HepG2 (cell line): ENCODE data around the gene BRSK2. TPM values are rescaled to one million over a fixed set of nuclear protein-coding genes. Genes with fewer than 3 reads are reported as not detected.
A peak's percentile ranks its signal among the peaks of the same experiment; 100 is the strongest.

Experiments
- ATAC-seq: fragments of 200-7000 bp; cut with Tn5 transposase; 3 replicates; pipeline ENCODE4 v1.9.1; 2020; ENCODE audit warnings: mild to moderate bottlenecking, moderate library complexity
- BruUV-seq: library from RNA; stranded (reverse); fragments of 400-500 nt; replicated peaks from 2 replicates; lab custom pipeline; 2021; lab: Mats Ljungman, UMichigan
- CTCF ChIA-PET: fragments of 300-600 bp; formaldehyde crosslinking; extraction: SDS; loops from one replicate; lab custom pipeline; 2021; ENCODE audit warnings: low total read pairs, inconsistent platforms, low intra/inter-chr PET ratio; lab: Yijun Ruan, JAX
- POLR2A ChIA-PET: fragments of 350-600 bp; sonication (Branson Sonifier 250); formaldehyde crosslinking; loops from one replicate; lab custom pipeline; 2020; ENCODE audit warnings: antibody characterized with exemption, inconsistent platforms; lab: Yijun Ruan, JAX
- DNase-seq: peaks from one replicate; pipeline ENCODE4 v3.0.0-alpha.2; 2015; ENCODE audit warnings: low spot score
- FAIRE-seq: peaks from 3 replicates; lab custom pipeline; 2011; peaks lifted over from hg19 to GRCh38; lab: Jason Lieb, UNC
- H2AFZ ChIP-seq: one replicate; pipeline ENCODE4 v1.6.1; 2011; ENCODE audit warnings: low read length, inconsistent platforms
- H3K27ac ChIP-seq: fragments of 300-600 bp; 3 replicates; pipeline ENCODE4 v1.8.0; 2011; ENCODE audit warnings: mixed run types, mild to moderate bottlenecking, mixed read lengths, low read length, inconsistent platforms; ENCODE audit not compliant: insufficient read depth; ENCODE audit errors: extremely low read length
- H3K27me3 ChIP-seq, 2 experiments: fragments of 200-600 bp in 1 of 2; 2 replicates in 1 of 2; 3 replicates in 1 of 2; pipeline versions ENCODE4 v1.6.0 to v1.8.0; 2011; ENCODE audit warnings: low read length in 2 of 2, mild to moderate bottlenecking in 2 of 2, moderate library complexity in 2 of 2, inconsistent platforms in 1 of 2; ENCODE audit not compliant: insufficient read depth in 2 of 2, control insufficient read depth in 1 of 2
- H3K36me3 ChIP-seq, 2 experiments: fragments of 200-600 bp in 1 of 2; replicated peaks in 1 of 2; 2 replicates in 1 of 2; 3 replicates in 1 of 2; pipeline versions ENCODE4 v1.5.1 to v1.8.0; 2011; ENCODE audit warnings: low read length in 2 of 2, inconsistent platforms in 1 of 2; ENCODE audit not compliant: insufficient read depth in 2 of 2, control insufficient read depth in 1 of 2
- H3K4me1 ChIP-seq: 2 replicates; pipeline ENCODE4 v1.5.1; 2012; ENCODE audit warnings: low read length, inconsistent platforms; ENCODE audit not compliant: insufficient read depth
- H3K4me2 ChIP-seq: 2 replicates; pipeline ENCODE4 v1.6.0; 2011; ENCODE audit warnings: low read depth, low read length, inconsistent platforms
- H3K4me3 ChIP-seq, 3 experiments: fragments of 200-600 bp in 1 of 3; sonication (generic), shearing (Covaris generic) in 1 of 3; replicated peaks in 1 of 3; 2 replicates each; pipeline ENCODE4 v1.5.1; 2011 to 2016; ENCODE audit warnings: low read length in 3 of 3, inconsistent platforms in 2 of 3, low read depth in 2 of 3, mild to moderate bottlenecking in 2 of 3, control low read depth in 1 of 3, mixed read lengths in 1 of 3; ENCODE audit not compliant: insufficient read depth in 1 of 3
- H3K79me2 ChIP-seq: one replicate; pipeline ENCODE4 v1.6.1; 2011; ENCODE audit warnings: low read length, inconsistent platforms; ENCODE audit not compliant: insufficient read depth
- H3K9ac ChIP-seq: 2 replicates; pipeline ENCODE4 v1.6.0; 2011; ENCODE audit warnings: mild to moderate bottlenecking, low read depth, low read length, inconsistent platforms; ENCODE audit not compliant: insufficient read depth
- H3K9me3 ChIP-seq: 2 replicates; pipeline ENCODE4 v1.5.1; 2012; ENCODE audit warnings: mild to moderate bottlenecking, low read length
- H4K20me1 ChIP-seq: 2 replicates; pipeline ENCODE4 v1.6.0; 2011; ENCODE audit warnings: inconsistent platforms, mild to moderate bottlenecking, low read length, moderate library complexity; ENCODE audit not compliant: insufficient read depth
- ARNTL ChIP-seq: sonication (generic); formaldehyde crosslinking; IDR thresholded peaks from 2 replicates; pipeline ENCODE4 v1.4.0; 2020; ENCODE audit warnings: mild to moderate bottlenecking, missing genetic modification reagents
- BHLHE40 ChIP-seq: IDR thresholded peaks from 2 replicates; pipeline ENCODE4 v1.6.1; 2011; ENCODE audit warnings: low read length, improper control_type of control experiment
- CENPBD1 ChIP-seq: sonication (generic); formaldehyde crosslinking; IDR thresholded peaks from 2 replicates; pipeline ENCODE4 v1.8.0; 2022; ENCODE audit warnings: missing genetic modification reagents, low read depth, mild to moderate bottlenecking, borderline replicate concordance
- FUBP1 ChIP-seq: sonication (generic); formaldehyde crosslinking; IDR thresholded peaks from 2 replicates; pipeline ENCODE4 v1.5.1; 2020; ENCODE audit warnings: missing genetic modification reagents, mild to moderate bottlenecking, borderline replicate concordance
- GFI1 ChIP-seq: sonication (generic); formaldehyde crosslinking; IDR thresholded peaks from 2 replicates; pipeline ENCODE4 v1.5.0; 2020; ENCODE audit warnings: missing genetic modification reagents, mild to moderate bottlenecking, borderline replicate concordance
- NR2F6 ChIP-seq, 2 experiments: IDR thresholded peaks; 2 replicates each; pipeline ENCODE4 v1.6.1; 2016; ENCODE audit warnings: antibody characterized with exemption in 1 of 2, mild to moderate bottlenecking in 1 of 2
- NR3C1 ChIP-seq: sonication (generic); formaldehyde crosslinking; IDR thresholded peaks from 2 replicates; pipeline ENCODE4 v1.4.0; 2020; ENCODE audit warnings: missing genetic modification reagents
- RARA ChIP-seq: IDR thresholded peaks from 2 replicates; pipeline ENCODE4 v1.6.1; 2016; ENCODE audit warnings: missing genetic modification reagents, missing compliant biosample characterization
- SYNCRIP ChIP-seq: fragments of 200-400 bp; formaldehyde crosslinking; IDR thresholded peaks from 2 replicates; pipeline ENCODE4 v1.6.1; 2018; ENCODE audit warnings: mild to moderate bottlenecking, low read depth, low read length; ENCODE audit not compliant: insufficient read depth
- ZFP91 ChIP-seq: sonication (generic); formaldehyde crosslinking; IDR thresholded peaks from 2 replicates; pipeline ENCODE4 v1.9.0; 2022; ENCODE audit warnings: missing genetic modification reagents, mild to moderate bottlenecking, borderline replicate concordance
- ZNF280B ChIP-seq: sonication (generic); formaldehyde crosslinking; IDR thresholded peaks from 2 replicates; pipeline ENCODE4 v1.5.0; 2020; ENCODE audit warnings: missing genetic modification reagents, mild to moderate bottlenecking, borderline replicate concordance
- ZNF3 ChIP-seq: IDR thresholded peaks from 2 replicates; pipeline ENCODE4 v1.7.0; 2017; ENCODE audit warnings: inconsistent platforms
- ZNF431 ChIP-seq: sonication (generic); formaldehyde crosslinking; IDR thresholded peaks from 2 replicates; pipeline ENCODE4 v1.9.0; 2022; ENCODE audit warnings: missing genetic modification reagents, low read depth, mild to moderate bottlenecking, borderline replicate concordance
- ZNF496 ChIP-seq: sonication (generic); formaldehyde crosslinking; IDR thresholded peaks from 2 replicates; pipeline ENCODE4 v1.8.1; 2023; ENCODE audit warnings: mild to moderate bottlenecking, moderate library complexity, missing genetic modification reagents; ENCODE audit not compliant: insufficient replicate concordance
- ZNF605 ChIP-seq: sonication (generic); formaldehyde crosslinking; IDR thresholded peaks from 2 replicates; pipeline ENCODE4 v1.8.0; 2022; ENCODE audit warnings: mild to moderate bottlenecking, missing genetic modification reagents
- ZNF749 ChIP-seq: sonication (generic); formaldehyde crosslinking; IDR thresholded peaks from 2 replicates; pipeline ENCODE4 v1.8.0; 2022; ENCODE audit warnings: mild to moderate bottlenecking, missing genetic modification reagents, moderate library complexity, borderline replicate concordance
- ZSCAN20 ChIP-seq: sonication (generic); formaldehyde crosslinking; IDR thresholded peaks from 2 replicates; pipeline ENCODE4 v1.4.0; 2020; ENCODE audit warnings: missing genetic modification reagents, mild to moderate bottlenecking, borderline replicate concordance
- WGBS: methylation state at CpG from one replicate; pipeline ENCODE4 v1.1.6; 2017; ENCODE audit warnings: low lambda C conversion rate; 5-methylcytosine and 5-hydroxymethylcytosine counted together
- in situ Hi-C: cut with HindIII; loops from 2 replicates; pipeline ENCODE4 v1.10.0; 2017; ENCODE audit warnings: low pct_unique_long_range_greater_than_20kb; ENCODE audit not compliant: extremely low pct_ligation_motif_present
- intact Hi-C: fragments of 100-400 bp; cut with micrococcal nuclease; formaldehyde crosslinking; loops from one replicate; pipeline ENCODE4 v1.10.0; 2022; ENCODE audit not compliant: unreplicated experiment
- polyA plus RNA-seq, 8 experiments: library from polyadenylated mRNA; depleted of rRNA in 3 of 8; stranded (reverse) in 7 of 8; unstranded in 1 of 8; fragments of >200 nt; fragmentation: Illumina TruSeq in 4 of 8; extraction: Trizol in 4 of 8; gene quantifications; 2 replicates each; pipeline versions ENCODE4 v1.2.1 to v1.2.3, GENCODE V29; 2011 to 2016; ENCODE audit warnings: low read depth in 4 of 8, missing spikeins in 1 of 8, mixed read lengths in 1 of 8; ENCODE audit not compliant: insufficient read depth in 1 of 8
- total RNA-seq, 5 experiments: library from RNA; depleted of rRNA; stranded (reverse); fragments of >200 nt; fragmentation: Illumina TruSeq; extraction: Trizol; gene quantifications; 2 replicates each; pipeline ENCODE4 v1.2.3, GENCODE V29; 2016; ENCODE audit warnings: low read depth in 1 of 5

BRSK2 gene
- total and polyA plus RNA-seq, 2 of the 13 experiments (the other 11 are each of a cell fraction or from before 2014, with no cell fraction given) = 0.74 to 1.1 TPM

GRCh38 chr11:1371026-1371325, 18.8 kb upstream of the BRSK2 start:
- ATAC-seq (peak; percentile 13), DNase-seq (no peak), FAIRE-seq (no peak)
- H3K4me1 ChIP-seq = no peaks in the 10 kb centered on the region
- H3K79me2 ChIP-seq = no peaks in the 10 kb centered on the region
- no peak overlapping the region for H3K27ac ChIP-seq
- peaks cover 15 to 73% of the 10 kb centered on the region in 2 experiments for H3K27me3 ChIP-seq
- peaks cover 4% of the 10 kb centered on the region; the same call in 1 of the 2 replicates for H3K9me3 ChIP-seq
- no TSS peak for BruUV-seq
- H2AFZ ChIP-seq = no peak overlapping the region
- H4K20me1 ChIP-seq = 0 out of 2 replicates have a peak, but pooled peaks cover 3% of the 10 kb centered on the region
- no peak overlapping the region for H3K4me3 ChIP-seq
- in situ Hi-C loops (no loop called here), intact Hi-C loops (no loop called here)
- CTCF ChIA-PET = no interaction called here
- no CpG with 5 or more reads among the region's 11 CpGs for WGBS
- H3K36me3 ChIP-seq = no peaks in the 10 kb centered on the region
- POLR2A ChIA-PET = no interaction called here
- no peak overlapping the region for H3K9ac ChIP-seq
- TF ChIP-seq ZNF280B (CRISPR knock-in tag) = no peak
- no peak for TF ChIP-seq ARNTL (CRISPR knock-in tag)
- no peak for TF ChIP-seq ZSCAN20 (CRISPR knock-in tag)
- no peak for TF ChIP-seq ZNF749 (CRISPR knock-in tag)
- TF ChIP-seq ZNF496 (CRISPR knock-in tag) = no peak
- no peak for TF ChIP-seq ZFP91 (CRISPR knock-in tag)
- no peak for TF ChIP-seq GFI1
- no peak for TF ChIP-seq SYNCRIP
- no peak for TF ChIP-seq FUBP1 (CRISPR knock-in tag)
- TF ChIP-seq ZNF605 (CRISPR knock-in tag) = no peak
- TF ChIP-seq RARA (CRISPR knock-in tag) = no peak
- TF ChIP-seq ZNF3 (CRISPR knock-in tag) = no peak
- TF ChIP-seq NR2F6 (IDR thresholded peaks at IDR 0.05) = no peak
- TF ChIP-seq NR2F6 (CRISPR knock-in tag; IDR thresholded peaks at IDR 0.05) = no peak
- TF ChIP-seq ZNF431 = no peak
- TF ChIP-seq NR3C1 (CRISPR knock-in tag) = no peak
- TF ChIP-seq BHLHE40 = no peak
- no peak for TF ChIP-seq CENPBD1
- H3K4me2 ChIP-seq = no peak overlapping the region
